NT2/D1 (cell line): ENCODE measurements around the gene OSBPL10.
A peak's percentile ranks its signal among the peaks of the same experiment; 100 is the strongest.

Source experiments
- DNase-seq: peaks from one replicate; pipeline ENCODE4 v3.0.0-alpha.2; 2011; ENCODE audit warnings: low read depth, low spot score
- H3K27me3 ChIP-seq: 2 replicates; pipeline ENCODE4 v1.6.0; 2011; ENCODE audit warnings: mild to moderate bottlenecking; ENCODE audit not compliant: insufficient read length, insufficient read depth
- H3K36me3 ChIP-seq: 2 replicates; pipeline ENCODE4 v1.6.1; 2011; ENCODE audit warnings: mild to moderate bottlenecking, low read length, mixed read lengths; ENCODE audit not compliant: insufficient read depth, insufficient read length
- H3K4me1 ChIP-seq: 2 replicates; pipeline ENCODE4 v1.5.1; 2011; ENCODE audit not compliant: insufficient read depth, insufficient read length
- H3K4me3 ChIP-seq: 2 replicates; pipeline ENCODE4 v1.5.1; 2011; ENCODE audit warnings: low read depth; ENCODE audit not compliant: insufficient read length
- H3K9ac ChIP-seq: 2 replicates; pipeline ENCODE4 v1.6.0; 2011; ENCODE audit warnings: low read depth; ENCODE audit not compliant: insufficient read length
- H3K9me3 ChIP-seq: 2 replicates; pipeline ENCODE4 v1.5.1; 2011; ENCODE audit warnings: mild to moderate bottlenecking, low read length; ENCODE audit not compliant: insufficient read depth
- SUZ12 ChIP-seq: IDR thresholded peaks from 2 replicates; pipeline ENCODE4 v1.6.1; 2011; ENCODE audit not compliant: insufficient read length, insufficient read depth; ENCODE audit errors: extremely low read depth
- YY1 ChIP-seq: IDR thresholded peaks from 2 replicates; pipeline ENCODE4 v1.6.1; 2011; ENCODE audit not compliant: insufficient read length, insufficient read depth
- ZNF274 ChIP-seq: IDR thresholded peaks from 2 replicates; pipeline ENCODE4 v1.6.1; 2011; ENCODE audit warnings: mild to moderate bottlenecking, low read depth, low read length

Gene OSBPL10

DNA sequence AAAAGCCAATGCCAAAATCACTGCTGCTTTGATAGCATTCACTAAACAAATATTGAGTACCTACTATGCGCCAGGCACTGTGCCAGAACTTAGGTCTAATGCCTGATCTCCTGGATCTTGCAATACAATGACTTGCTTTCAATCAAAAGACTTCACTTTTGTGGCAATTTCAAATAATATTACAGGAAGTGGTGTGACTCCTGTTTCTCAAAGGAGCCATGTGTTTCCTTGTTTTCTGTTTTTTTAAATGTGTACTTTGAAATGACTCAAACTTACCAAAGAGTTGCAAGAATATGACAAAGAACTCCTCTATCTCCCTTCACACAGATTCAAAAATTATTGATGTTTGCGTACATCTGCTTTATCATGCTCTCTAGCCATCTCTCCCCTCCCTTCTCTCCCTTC is 18.3 kb downstream of the OSBPL10 start:
- TF ChIP-seq ZNF274: no peak
- TF ChIP-seq YY1: no peak
- no peak for TF ChIP-seq SUZ12
- H3K4me1 ChIP-seq: no peaks in the 10 kb centered on the region
- no peak overlapping the region for H3K9ac ChIP-seq
- DNase-seq: no peak
- H3K9me3 ChIP-seq: no peaks in the 10 kb centered on the region
- H3K4me3 ChIP-seq: no peak overlapping the region
- no peaks in the 10 kb centered on the region for H3K36me3 ChIP-seq
- no peaks in the 10 kb centered on the region for H3K27me3 ChIP-seq

DNA sequence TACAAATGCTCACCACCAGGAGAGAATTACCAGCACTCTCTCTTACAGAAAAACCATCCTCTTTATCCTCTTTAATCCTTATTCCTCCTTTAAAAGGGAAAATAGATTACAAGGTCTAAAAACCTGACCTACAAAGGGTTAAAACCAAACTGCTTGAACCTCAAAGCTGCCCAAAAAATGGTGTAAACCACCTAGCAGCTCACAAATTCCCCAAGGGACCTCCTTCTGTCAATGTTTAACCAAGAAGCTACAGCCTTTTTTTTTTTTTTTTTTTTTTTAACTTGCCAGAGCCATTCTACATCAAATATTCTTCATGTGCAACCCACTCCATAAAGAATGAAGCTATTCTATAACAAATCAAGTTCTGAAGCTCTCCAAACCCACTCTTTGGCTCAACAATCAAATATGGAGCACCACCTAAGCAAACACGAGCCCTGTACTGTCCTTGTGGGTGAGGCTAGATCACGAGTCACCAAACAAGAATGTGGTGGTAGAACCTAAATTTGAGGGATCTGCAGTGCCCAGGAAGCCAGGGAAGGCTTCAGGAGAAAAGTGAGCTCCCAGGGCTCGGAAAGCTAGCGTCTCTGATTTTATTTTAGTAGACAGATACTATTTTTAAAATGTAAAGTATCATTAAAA is 20.1 kb downstream of the OSBPL10 start:
- TF ChIP-seq YY1 (no peak), SUZ12 (no peak), ZNF274 (no peak)
- peaks cover 6% of the 10 kb centered on the region for H3K9me3 ChIP-seq
- no peaks in the 10 kb centered on the region for H3K36me3 ChIP-seq
- H3K4me3 ChIP-seq: no peak overlapping the region
- no peaks in the 10 kb centered on the region for H3K4me1 ChIP-seq
- DNase-seq: no peak
- H3K9ac ChIP-seq: no peak overlapping the region
- H3K27me3 ChIP-seq: no peaks in the 10 kb centered on the region

DNA sequence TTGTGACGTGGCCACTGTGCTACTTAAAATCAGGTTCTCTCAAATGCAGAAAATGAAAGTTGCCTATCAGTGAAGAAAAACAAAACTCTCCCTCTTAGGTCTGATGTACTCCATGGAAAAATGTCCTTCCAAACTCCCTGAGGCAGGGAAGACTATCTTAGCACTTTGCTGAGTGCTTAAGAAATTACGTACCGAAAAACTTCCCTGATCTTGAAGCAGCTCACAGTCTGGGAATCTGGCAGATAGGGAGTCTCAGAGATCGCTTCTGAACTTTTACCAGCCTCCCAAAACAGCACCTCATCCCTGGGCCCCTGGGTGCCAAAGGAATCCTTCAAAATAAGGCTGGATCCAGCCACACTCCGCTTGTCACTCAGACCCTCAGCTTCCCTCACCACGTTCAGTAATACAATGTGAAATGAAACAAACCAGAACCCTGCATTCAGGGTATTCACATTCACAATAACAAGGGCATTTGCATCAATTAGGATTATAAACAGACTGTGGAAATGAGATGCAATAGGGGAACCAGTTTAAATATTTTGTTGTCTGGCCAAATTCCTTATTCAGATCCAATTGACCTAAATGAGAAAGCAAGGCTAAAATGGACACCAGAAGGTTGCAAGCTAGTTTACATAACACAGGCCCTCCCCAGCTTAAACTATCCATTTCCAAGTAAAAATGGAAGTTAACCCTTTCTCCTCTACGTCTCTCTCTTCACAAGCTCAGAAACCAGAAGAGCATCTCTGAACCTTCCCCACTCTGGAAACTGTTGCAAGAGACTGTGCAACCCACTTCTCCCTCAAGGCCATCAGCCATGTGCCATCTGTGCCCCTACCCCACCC is 20.9 kb downstream of the OSBPL10 start:
- Histone ChIP-seq H3K9me3 (peaks cover 13% of the 10 kb centered on the region), H3K4me3 (peak overlapping the region; percentile 15), H3K27me3 (no peaks in the 10 kb centered on the region), H3K4me1 (no peaks in the 10 kb centered on the region), H3K36me3 (peaks cover 2% of the 10 kb centered on the region), H3K9ac (peak overlapping the region; percentile 4)
- DNase-seq: peak; percentile 73
- TF ChIP-seq SUZ12 (no peak), YY1 (no peak), ZNF274 (no peak)

DNA sequence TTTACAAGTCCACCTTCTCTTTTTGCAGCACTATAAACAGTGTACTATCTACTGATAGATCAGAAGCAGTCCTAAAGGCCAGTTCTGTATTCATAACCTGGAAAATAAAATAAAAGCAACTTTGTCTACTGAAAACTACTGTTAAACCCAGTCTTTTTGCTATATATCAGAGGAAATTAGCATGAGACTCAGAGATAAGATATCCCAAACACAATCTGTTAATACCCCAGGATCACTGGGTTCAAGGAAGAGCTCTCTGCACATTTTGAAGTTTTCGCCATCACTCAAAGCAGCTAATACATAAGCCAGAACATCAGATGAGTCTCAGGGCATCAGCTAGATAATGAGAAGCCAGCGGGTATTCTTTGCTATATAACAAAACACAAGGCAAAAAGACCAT is 21.8 kb downstream of the OSBPL10 start:
- Histone ChIP-seq H3K27me3 (no peaks in the 10 kb centered on the region), H3K9ac (peak overlapping the region; percentile 6), H3K4me1 (no peaks in the 10 kb centered on the region), H3K36me3 (peaks cover 2% of the 10 kb centered on the region), H3K4me3 (no peak overlapping the region), H3K9me3 (peaks cover 22% of the 10 kb centered on the region)
- no peak for DNase-seq
- no peak for TF ChIP-seq YY1
- TF ChIP-seq SUZ12: no peak
- no peak for TF ChIP-seq ZNF274

DNA sequence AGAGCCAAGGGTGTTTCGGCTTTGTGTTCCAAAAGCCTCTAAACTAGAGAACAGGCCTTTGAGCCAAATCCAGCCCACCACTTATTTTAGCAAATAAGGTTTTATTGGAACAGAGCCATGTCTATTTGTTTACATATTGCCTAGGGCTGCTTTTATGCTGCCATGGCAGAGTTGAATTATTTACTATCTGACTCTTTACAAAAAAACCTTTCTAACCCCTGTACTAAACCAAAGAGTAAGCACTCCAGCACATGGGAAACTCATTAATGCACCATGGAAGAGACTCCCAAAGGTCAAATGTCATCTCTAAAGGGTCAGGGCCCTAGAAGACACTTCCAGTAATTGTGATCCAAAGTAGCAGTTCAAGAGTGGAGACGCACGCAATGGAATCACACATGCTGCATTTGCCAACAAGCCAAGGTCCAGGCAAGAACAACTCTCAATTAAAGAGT is 22.3 kb downstream of the OSBPL10 start:
- Histone ChIP-seq H3K4me1 (no peaks in the 10 kb centered on the region), H3K9me3 (peaks cover 22% of the 10 kb centered on the region), H3K4me3 (no peak overlapping the region), H3K36me3 (peaks cover 2% of the 10 kb centered on the region), H3K9ac (peak overlapping the region; percentile 6), H3K27me3 (no peaks in the 10 kb centered on the region)
- TF ChIP-seq YY1: no peak
- no peak for TF ChIP-seq SUZ12
- DNase-seq: no peak

DNA sequence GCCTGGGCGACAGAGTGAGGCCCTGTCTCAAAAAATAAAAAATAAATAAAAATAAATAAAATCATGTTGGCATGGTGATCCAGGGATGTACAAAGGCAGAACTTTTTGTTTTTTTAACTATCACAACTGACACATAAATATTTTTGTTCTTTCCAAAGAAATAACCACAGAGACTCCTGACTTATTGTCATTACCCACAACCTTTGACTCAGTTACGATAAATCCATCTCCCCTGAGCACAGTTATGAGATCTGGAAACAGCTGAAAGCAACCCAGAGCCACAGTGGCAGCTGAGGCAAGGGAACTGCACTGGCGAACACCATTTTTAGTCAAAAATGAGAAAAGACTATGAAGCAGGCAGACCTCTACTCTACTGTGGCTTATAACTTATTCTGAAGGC is 24.0 kb downstream of the OSBPL10 start:
- Histone ChIP-seq H3K9me3 (peaks cover 22% of the 10 kb centered on the region), H3K4me1 (no peaks in the 10 kb centered on the region)

DNA sequence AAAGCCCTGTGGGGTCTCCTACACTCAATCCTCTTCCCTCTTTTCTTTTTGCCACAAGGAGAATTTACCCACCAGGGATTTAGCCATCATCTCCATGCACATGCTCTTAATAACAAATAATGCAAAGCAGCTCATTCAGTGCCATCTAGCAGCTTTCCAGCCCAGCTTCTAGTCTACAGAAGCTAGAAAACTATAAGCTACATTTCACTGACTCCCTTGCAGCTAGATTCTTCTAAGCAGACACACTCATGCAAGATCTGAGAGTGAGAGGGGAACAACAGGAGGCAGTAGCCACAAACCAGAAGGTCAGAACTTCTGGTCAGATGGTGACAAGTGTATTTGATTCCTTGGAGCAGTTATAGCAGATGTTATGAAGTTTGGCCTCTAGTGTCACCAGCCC is 25.5 kb downstream of the OSBPL10 start:
- Histone ChIP-seq H3K9ac (no peak overlapping the region), H3K9me3 (peaks cover 22% of the 10 kb centered on the region), H3K4me1 (no peaks in the 10 kb centered on the region), H3K4me3 (no peak overlapping the region), H3K36me3 (peaks cover 5% of the 10 kb centered on the region), H3K27me3 (no peaks in the 10 kb centered on the region)
- TF ChIP-seq ZNF274 (no peak), SUZ12 (no peak), YY1 (no peak)
- DNase-seq: no peak

More for the DNA sequence above, 24.0 kb downstream of the OSBPL10 start:
- TF ChIP-seq YY1: no peak
- no peak for TF ChIP-seq SUZ12
- TF ChIP-seq ZNF274: no peak
- Histone ChIP-seq H3K9ac (no peak overlapping the region), H3K4me3 (no peak overlapping the region), H3K36me3 (peaks cover 5% of the 10 kb centered on the region), H3K27me3 (no peaks in the 10 kb centered on the region)
- DNase-seq: no peak
